ENCODE results near the gene CEACAM20.
"Not testable (repeated sequence)": the region's sequence is repeated elsewhere in the genome, so short reads cannot be mapped to it uniquely, and the experiment has no call there.

Gene CEACAM20

GRCh38 chr19:44548736-44549135, 19.3 kb upstream of the CEACAM20 start:
- DNase-seq (ENCODE audit: low read depth, low spot score) = no peak

DNA sequence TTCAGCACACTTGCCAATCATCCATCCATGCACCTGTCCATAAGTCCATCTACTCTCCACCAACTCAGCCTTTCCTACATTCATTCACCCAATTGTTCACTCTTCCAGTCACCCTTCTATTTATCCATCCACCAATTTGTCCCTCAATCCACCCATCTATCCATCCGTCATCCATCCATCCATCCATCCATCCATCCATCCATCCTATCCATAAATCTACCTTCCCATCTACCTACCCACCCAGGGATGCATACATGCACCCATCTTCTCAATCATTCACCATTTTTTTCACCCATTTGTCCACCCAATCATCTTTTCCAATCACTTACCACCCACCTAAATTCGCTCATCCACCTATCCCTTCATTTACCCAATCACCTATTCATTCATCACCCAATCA, 14.6 kb upstream of the CEACAM20 start:
- DNase-seq (ENCODE audit: low read depth, low spot score) = no peak

DNA sequence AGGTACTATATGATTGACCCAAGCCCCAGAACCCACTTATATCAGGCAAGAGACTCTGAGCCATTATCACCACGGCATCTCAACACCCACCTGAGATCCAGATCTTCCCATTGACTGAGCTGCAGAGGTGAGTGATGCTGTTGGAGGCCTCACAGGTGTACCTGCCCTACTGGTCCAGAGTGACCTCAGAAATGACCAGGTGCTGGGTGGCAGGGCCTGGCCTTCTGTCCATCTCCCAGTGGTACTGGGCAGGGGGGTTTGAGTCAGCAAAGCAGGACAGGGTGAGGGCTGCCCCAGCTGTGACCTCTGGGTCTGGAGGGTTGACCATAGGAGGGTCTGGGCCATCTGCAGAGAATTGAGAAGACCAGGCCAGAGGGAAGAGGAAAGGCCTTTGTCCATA, 13.2 kb upstream of the CEACAM20 start:
- DNase-seq (ENCODE audit: low read depth, low spot score) = no peak

DNA sequence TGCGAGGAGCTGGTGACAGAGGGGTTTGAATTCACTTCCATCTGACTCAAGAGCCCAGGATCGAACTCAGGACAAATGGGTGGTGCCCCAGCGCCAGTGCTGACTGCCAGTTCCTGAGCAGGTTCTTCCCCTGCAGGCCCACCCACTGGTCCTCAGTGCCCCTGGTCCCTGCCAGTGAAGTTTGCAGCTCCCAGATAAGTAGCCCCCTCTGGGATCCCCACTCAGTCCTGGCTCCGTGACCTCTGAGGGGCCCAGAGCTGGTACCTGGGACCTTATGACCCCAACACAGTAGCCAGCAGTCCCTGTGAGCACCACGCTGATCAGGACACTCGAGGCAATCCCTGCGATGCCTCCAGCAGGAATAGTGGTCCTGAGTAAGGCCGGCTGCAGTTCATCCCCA, 11.3 kb upstream of the CEACAM20 start:
- no peak for DNase-seq (ENCODE audit: low read depth, low spot score)

GRCh38 chr19:44539991-44540390, 10.5 kb upstream of the CEACAM20 start:
- DNase-seq (ENCODE audit: low read depth, low spot score) = no peak

DNA sequence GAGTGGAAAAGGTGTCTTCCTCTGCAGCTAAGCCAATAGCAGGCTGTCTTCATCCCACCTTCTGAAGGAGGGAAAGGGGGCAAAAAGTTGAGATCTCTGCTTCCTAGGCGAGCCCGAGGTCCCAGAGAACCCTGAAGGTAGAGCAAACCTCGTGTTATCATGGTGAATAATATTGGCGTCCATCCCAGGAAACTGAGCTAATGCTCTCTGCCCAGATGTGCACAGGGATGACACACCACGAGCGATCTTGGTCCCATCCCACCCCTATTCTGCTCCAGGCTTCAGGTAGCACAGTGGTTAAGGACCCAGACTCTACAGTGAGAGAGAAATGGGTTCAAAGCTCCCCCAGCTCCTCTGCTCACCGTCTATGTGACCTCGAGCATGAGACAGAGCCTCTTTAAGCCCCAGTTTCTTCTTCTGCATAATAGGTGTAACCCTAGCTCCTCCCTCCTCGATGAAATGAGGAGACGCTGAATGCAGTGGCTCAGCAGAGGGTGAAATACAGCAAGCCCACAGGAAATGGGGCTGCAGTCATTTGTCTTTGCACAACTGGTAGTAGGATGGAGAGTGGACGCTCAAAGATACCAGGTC, 9.9 kb upstream of the CEACAM20 start:
- no peak for DNase-seq (ENCODE audit: low read depth, low spot score)

GRCh38 chr19:44535361-44535760, 5.9 kb upstream of the CEACAM20 start:
- DNase-seq (ENCODE audit: low read depth, low spot score) = not testable (repeated sequence)

GRCh38 chr19:44532819-44533218, 3.3 kb upstream of the CEACAM20 start:
- DNase-seq (ENCODE audit: low read depth, low spot score) = no peak

GRCh38 chr19:44530777-44531176, 1.3 kb upstream of the CEACAM20 start:
- no peak for DNase-seq (ENCODE audit: low read depth, low spot score)

DNA sequence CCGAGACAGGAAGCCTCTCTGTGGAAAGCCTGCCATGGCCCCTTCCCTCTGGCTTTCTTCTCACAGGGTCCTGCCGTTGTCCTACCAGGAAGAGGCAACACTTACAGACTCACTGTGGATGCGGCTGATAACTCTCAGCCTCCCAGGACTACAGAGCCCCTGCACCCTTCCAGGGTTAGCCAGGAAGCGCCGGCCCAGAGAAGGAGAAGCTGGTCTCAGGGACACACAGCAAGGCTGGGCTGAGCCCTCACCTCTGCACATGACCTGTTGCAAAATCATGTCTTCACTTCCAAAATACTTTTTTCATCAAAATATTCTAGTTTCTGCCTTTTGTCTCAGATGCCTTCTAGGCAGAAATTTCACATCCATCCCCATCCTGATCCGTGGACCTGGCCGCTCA, 1.9 kb downstream of the CEACAM20 start:
- no peak for DNase-seq (ENCODE audit: low read depth, low spot score)

DNA sequence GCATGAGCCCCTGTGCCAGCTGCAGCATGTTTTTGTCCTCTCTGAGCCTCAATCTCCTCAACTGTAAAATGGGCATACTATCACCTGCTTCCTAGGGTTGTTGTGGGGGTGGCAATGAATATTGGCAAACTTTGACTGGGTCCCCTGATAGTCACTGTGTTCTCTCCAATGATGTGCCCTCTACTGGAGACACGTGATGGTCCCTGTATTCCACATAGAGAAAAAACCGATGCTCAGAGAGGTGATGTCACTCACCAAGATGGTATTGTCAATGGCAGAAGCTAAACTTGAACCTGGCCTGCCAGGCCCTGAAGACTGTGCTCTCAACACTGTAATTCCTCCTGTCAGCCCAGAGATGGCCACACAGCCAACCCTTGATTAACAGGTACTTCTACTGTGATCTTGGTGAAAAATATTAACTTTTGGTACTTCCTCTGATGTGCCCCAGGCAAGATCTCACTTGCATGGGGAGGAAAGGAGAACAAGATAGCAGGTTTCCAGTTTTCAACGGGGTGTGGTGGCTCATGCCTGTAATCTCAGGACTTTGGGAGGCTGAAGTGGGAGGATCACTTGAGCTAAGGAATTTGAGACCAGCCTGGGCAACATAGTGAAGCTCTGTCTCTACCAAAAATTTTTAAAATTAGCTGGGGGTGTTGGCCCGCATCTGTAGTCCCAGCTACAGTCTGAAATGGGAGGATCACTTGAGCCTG, 3.6 kb downstream of the CEACAM20 start:
- no peak for DNase-seq (ENCODE audit: low read depth, low spot score)

DNA sequence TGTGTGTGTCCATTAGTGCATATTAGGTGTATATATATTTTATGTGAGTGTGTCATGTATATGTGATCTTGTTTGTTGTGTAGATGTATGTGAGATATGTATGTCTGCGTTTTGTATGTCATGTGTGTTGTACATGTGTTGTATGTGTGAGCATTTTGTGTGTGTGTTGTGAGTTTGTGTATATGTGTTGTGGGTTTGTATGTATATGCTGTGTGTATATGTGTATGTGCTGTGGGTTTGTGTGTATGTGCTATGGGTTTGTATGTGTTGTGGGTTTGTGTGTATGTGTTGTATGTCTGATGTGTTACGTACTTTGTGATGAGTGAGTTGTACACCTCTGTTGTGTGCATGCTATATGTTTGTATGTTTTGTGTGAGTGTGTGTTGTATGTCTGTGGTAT, 8.1 kb downstream of the CEACAM20 start:
- DNase-seq (ENCODE audit: low read depth, low spot score) = no peak

GRCh38 chr19:44517146-44517545, 12.3 kb downstream of the CEACAM20 start:
- DNase-seq (ENCODE audit: low read depth, low spot score) = no peak

DNA sequence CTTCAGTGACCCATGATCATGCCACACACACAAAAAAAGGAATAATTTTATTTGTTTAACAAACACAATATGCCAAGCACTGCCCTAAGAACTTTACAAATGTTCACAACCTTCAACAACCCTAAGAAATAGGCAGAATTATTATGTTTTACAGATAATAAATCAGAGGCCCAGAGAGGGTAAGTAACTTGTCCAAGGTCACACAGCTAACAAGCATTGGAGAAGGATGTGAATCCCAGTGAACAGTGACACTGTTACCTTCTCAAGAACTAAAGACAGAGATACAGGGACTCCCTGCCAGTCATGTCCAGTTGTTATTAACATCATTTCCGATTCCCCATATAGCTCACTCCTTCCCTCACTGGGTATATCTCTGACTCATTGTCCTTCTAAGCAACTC, 13.6 kb downstream of the CEACAM20 start:
- DNase-seq (ENCODE audit: low read depth, low spot score) = no peak

- no peak for DNase-seq (ENCODE audit: low read depth, low spot score)
These were observed 14.4 kb downstream of the CEACAM20 start for GRCh38 chr19:44515031-44515430.

- DNase-seq (ENCODE audit: low read depth, low spot score) = no peak
These were observed 16.9 kb downstream of the CEACAM20 start for GRCh38 chr19:44512326-44513298.

DNA sequence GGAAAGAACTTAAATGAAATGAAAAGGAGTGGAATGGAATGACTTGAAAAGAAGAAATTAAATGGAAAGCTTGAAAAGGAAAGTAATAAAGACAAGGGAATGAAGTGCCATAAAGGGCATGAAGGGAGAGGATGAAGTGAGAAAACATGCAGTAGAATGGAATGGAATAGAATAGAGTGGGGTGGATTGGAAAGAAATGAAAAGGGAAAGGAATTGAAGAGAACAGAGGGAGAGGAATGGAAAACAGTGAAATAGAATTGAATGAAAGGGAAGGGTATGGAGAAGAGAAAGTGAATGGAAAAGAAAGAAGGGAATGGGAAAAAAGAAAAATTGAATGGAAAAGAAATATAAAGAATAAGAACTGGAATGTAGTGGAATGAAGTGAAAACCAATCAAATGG, 20.0 kb downstream of the CEACAM20 start:
- no peak for DNase-seq (ENCODE audit: low read depth, low spot score)

DNA sequence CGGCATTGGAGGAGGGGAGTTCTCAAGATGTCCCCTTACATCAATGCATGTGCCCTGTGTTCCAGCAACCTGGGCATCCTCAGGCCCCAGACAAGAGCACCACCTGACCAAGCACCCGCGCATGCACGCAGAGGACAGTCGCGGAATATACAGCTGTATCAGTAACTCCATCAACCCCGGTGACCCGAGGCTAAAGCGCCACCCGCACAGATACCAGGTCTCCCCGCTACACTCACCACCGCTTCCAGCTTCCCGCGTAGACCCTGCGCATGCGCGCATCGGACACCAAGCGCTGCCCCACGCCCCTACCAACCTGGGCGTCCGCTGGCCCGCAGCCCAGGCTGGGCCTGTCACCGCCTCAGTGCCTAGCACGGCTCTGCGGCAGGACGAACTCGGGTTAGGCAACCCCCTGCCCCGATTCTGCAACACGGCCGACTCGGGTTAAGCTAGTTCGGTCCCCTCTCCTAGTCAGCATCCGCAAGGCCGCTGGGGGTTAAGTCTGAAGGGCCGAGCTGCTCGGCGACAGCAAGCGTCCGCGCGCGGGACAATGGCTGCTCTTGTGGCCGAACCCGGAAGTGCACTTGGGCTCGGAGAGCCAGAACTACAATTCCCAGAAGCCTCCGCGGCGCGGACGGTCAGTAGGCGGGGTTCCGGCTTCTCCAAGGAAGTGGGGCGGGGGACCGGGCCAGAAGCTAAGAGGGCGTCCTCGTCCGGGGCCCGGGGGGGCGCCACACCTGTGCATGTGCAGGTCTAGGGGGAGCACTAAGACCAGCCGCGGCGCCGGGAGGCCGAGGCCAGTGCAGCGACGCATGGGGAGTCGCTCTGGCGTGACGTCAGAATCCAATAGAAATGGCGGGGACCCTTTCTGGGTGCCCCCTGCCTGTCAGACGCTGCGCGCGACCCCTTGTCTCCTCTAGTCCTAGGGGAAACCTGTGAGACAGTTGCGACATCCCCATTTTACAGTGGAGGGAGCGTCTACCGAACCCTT, 29.2 kb downstream of the CEACAM20 start, which contains the start of gene ZNF180:
TSS of gene ZNF180 (minus strand) at position 561 of the 988 bp plus-strand sequence. CDS start 3,188 bp downstream, outside the sequence.
- DNase-seq (ENCODE audit: low read depth, low spot score) = peak; percentile 89

- no peak for DNase-seq (ENCODE audit: low read depth, low spot score)
These were observed 29.9 kb downstream of the CEACAM20 start for GRCh38 chr19:44499559-44499958.

GRCh38 chr19:44498988-44499387, 30.5 kb downstream of the CEACAM20 start:
- DNase-seq (ENCODE audit: low read depth, low spot score) = no peak

GRCh38 chr19:44496711-44497110, 32.8 kb downstream of the CEACAM20 start:
- no peak for DNase-seq (ENCODE audit: low read depth, low spot score)
